GM19239 (cell line): ENCODE results near the gene SNX12.

Experiments
- DNase-seq: peaks from one replicate; pipeline ENCODE4 v3.0.0; 2011; ENCODE audit warnings: low spot score; ENCODE audit not compliant: insufficient read length
- FAIRE-seq: peaks from 2 replicates; lab custom pipeline; 2011; peaks lifted over from hg19 to GRCh38; lab: Jason Lieb, UNC

SNX12 gene

DNA sequence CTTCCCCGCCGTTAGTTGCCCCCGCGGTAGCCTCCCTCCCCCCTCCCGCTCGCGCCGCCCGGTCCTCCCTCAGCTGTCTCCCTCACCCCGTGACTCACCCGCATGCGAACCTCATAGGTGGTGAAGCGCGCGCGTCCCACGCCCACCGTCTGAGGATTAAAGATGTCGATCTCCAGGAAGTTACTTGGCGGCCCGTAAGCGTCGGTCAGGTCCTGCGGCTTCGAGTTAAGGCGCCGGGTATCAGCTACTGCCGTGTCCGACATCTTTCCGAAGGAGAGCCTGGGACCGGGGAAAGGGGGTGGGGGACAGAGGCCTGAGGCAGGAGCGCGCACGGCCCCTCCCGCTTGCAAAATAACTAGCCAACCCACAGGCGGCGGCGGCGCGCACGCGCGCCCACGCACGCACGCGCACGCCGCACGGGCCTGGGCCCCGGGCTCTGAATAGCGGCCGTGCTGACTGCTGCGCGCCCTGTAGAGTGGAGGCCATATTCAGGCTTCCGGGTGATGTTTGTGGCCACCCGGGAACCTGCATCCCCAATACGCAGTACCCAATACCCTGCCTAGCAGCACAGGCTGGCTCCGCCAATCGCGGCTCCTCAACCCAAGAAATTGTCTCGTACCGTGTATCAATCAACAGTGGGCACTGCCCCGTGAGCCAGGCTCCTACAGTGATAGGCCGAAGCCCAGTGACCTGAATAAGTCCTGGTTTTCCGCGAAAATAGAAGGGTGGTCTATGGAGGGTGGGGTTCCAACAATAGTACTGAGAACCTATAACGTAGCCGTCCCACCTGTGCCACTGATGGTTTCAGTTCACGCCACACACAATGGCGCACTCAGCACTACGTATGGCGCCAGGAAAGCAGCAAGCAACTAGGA, at the start of gene SNX12:
TSS of gene SNX12 (minus strand) at position 291 of the 875 bp plus-strand sequence. CDS start at position 263, 28 bp downstream.
- FAIRE-seq = peak; percentile 97
- DNase-seq = peak; percentile 75

DNA sequence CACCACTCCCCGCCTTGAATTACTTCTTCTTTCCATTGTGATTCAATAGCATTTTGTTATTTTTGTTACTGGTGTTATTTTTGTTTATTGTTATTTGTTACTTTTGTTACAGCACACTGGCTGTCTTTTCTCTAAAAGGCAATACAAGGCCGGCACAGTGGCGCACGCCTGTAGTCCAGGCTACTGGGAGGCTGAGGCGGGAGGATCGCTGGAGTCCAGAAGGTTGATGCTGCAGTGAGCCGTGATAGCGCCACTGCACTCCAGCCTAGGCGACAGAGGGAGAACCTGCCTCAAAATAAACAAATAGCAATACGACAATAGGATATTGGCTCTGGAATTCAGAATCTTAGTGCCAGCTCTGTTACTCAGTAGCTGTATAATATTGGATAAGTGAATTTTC, 49.2 kb upstream of the SNX12 start:
- no peak for FAIRE-seq
- no peak for DNase-seq

DNA sequence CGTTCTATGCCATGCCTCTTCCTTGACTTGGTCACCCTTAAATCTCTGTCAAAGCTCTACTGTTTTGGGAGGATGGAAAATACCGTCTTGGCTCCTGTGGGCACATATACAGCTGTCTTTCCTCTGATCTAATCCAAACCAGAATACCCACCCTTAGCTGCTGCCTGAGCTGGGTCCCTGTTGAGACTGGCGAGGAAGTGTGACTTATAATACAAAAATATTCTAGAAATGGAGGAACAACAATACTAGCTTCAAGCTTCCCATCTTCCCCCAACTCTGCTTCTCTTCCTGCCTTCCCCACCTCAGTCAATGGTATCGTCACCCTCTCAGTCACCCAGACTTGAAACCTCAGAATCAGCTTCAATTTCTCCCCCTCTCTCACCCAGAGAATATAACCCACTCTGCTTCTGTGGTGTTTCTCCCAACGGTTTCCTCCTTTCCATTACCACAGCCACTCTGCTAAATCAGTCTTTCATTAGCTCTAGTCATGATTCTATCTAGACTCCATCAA, 43.8 kb upstream of the SNX12 start:
- DNase-seq = no peak
- no peak for FAIRE-seq

- FAIRE-seq = peak; percentile 93
- no peak for DNase-seq
These were observed 43.2 kb upstream of the SNX12 start, which contains the start of gene IL2RG for GRCh38 chrX:71111141-71111843. Gene IL2RG (minus strand): TSS chrX:71111577. CDS start chrX:71111539, 38 bp downstream.

DNA sequence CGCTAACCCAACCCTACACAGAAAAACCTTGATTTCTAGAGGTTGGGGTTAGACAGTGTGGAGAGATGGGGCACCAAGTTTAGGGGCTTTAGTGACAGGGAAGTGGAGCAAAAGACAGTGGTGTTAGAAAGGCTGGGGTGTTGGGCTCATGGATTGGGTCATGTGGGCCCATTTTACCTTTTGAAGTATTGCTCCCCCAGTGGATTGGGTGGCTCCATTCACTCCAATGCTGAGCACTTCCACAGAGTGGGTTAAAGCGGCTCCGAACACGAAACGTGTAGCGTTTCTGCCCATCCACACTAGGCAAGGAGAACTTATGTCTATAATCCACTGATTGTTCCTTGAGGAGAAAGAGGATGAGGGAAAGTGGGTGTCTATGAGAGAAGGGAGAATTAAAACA, 40.9 kb upstream of the SNX12 start:
- DNase-seq (no peak), FAIRE-seq (peak; percentile 57)

DNA sequence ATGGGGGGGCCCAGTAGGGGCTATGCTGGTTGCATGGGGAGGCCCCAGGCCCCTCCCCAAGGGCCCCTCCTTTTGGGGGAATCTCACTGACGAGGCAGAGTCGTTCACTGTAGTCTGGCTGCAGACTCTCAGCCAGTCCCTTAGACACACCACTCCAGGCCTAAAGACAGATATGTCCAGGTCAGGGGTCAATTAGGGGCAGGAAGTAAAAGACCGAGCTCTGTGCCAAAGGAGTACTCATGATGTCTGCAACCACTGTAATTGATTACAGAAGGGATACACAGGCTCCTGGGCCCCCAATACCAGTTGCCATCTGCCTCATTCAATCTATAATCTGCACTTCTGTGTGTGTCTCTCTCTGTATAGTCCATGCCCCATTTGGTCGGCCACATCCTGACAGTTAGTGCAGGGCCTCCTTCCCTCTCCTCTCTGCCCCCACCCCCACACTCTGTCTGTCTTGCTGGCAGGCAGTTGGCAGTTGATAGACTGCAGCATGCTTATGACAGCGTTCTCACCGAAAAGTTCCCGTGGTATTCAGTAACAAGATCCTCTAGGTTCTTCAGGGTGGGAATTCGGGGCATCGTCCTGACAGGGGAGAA, 39.7 kb upstream of the SNX12 start:
- no peak for DNase-seq

GRCh38 chrX:71107245-71107644, 39.1 kb upstream of the SNX12 start:
- DNase-seq (no peak), FAIRE-seq (no peak)

More for the DNA sequence above, 39.7 kb upstream of the SNX12 start:
- FAIRE-seq = peak; percentile 64

- DNase-seq (no peak), FAIRE-seq (peak; percentile 85)
These were observed 38.3 kb upstream of the SNX12 start, which contains the start of gene CXorf65 for GRCh38 chrX:71106427-71106826. Gene CXorf65 (minus strand): TSS chrX:71106740. CDS start chrX:71106556, 184 bp downstream.

DNA sequence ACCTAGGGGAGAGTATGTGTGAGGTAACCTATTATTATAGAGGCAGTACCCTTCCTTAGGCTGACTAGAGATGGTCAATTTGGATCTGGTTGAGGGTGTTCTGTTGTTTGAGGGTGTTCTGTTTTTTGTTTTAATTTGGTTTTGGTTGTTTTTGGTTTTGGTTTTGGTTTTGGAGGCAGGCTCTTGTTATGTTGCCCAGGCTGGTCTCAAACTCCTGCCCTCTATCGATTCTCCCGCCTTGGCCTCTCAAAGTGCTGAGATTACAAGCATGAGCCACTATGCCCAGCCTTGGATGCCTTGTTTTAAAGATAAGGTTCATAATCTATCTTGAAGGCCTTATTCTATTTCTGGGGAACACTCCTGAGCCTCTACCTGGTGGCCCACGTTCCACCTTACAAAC, 37.5 kb upstream of the SNX12 start:
- peak; percentile 71 for FAIRE-seq

DNA sequence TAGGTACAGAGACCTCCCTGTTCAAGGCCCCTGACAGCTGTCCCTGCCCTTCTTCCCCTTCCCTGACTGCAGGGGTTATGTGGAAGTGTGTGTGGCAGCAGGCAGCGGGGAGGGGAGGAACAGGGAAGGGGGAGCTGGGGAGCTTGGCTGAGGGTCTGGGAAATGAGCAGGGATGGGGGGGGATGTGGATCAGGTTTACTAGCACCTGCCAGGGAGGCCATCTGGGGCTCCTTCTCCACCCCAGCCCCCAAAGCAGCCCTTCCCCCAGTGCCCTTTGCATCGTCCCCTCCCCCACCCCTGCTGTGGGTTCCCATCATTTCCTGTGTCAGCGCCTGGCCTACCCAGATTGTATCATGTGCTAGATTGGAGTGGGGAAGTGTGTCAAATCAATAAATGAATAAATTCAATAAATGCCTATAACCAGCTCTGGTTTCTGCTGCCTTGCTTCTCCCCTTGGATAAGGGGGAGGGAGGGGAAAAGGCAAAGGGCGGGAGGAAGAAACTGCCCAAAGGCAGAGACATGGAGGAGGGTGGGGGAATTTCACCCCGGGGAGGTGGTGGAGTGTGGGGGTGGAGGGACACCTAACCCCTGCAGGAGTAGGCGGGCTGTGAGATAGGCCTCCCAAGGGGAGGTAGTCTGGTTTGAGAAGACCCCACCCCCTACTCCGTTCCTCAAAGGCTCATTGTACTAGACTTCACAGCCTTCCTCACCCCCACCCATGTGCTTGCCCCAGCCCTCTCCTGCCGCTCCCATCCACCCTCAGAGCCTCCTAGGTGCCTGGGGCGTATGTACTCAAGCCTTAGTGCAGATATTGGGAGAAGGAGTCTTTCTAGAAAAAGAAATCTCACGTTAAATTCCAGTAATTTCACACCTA, 35.2 kb upstream of the SNX12 start:
- FAIRE-seq (peak; percentile 94), DNase-seq (no peak)

More for the DNA sequence above, 37.5 kb upstream of the SNX12 start:
- DNase-seq = no peak

- no peak for DNase-seq
- FAIRE-seq = no peak
These were observed 34.2 kb upstream of the SNX12 start for GRCh38 chrX:71102292-71102691.

GRCh38 chrX:71100581-71101505, 32.7 kb upstream of the SNX12 start:
- FAIRE-seq (no peak), DNase-seq (no peak)

DNA sequence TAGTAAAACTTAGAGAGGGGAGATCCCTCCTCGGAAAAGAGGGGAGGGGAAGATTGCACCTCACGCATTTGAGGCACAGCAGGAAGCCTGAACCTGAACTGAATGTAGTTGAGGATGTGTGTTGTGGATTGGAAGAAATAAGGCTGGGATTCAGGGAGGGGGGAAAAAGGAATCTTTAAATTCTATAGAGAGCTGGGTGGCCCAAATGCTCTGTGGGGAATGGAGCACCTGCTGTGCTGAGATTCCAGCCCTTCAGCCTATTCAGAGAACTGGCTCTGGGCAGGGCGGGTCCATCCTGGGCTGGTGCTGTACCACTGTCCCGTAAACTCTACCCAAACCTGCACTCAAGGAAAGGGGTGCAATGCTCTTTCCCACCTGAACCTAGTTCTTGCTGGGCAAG, 31.6 kb upstream of the SNX12 start:
- FAIRE-seq (no peak), DNase-seq (no peak)

DNA sequence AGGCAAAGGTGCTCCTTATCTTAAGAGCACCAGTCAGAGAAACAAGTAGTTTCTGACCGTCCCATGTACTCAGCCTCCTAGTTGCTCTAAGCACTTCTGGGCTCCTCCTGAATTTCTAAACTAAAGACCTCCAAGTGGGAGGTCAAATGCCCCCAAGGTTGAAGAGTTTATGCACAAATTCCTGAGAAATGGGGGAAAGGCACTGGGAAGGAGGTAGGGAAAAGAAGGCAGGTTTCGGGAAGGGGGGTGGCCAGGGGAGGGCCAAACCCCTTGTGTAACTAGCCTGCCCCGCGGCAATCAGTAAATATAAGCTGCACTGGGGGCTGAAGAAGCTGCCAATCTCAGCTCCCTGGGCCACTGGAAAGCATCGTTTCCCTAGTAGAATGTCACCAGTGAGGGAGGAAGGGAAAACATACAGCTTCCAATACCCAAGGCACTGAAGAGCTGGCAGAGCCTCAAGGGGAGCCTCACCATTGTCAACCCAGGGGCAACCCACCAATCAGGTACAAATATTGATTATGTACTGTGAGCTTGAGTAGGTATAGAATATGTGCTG, 30.9 kb upstream of the SNX12 start:
- no peak for FAIRE-seq
- no peak for DNase-seq

GRCh38 chrX:71098302-71098701, 30.2 kb upstream of the SNX12 start:
- DNase-seq (no peak), FAIRE-seq (no peak)

GRCh38 chrX:71096760-71097032, 28.6 kb upstream of the SNX12 start:
- FAIRE-seq (no peak), DNase-seq (no peak)

GRCh38 chrX:71095981-71096759, 28.0 kb upstream of the SNX12 start:
- DNase-seq = no peak
- peak; percentile 86 for FAIRE-seq

GRCh38 chrX:71095555-71095980, 27.4 kb upstream of the SNX12 start, which contains the start of gene FOXO4:
Gene FOXO4 (plus strand): TSS chrX:71095851. CDS start chrX:71096529, 678 bp downstream.
- FAIRE-seq (peak; percentile 89), DNase-seq (peak; percentile 56)
